HG03097 (cell line): ENCODE results near the gene SYNDIG1.

Experiments
- ATAC-seq: cut with Tn5 transposase; IDR thresholded peaks from one replicate; pipeline ENCODE4 v1.9.1; 2021; ENCODE audit not compliant: unreplicated experiment, low FRiP score

The SYNDIG1 gene

DNA sequence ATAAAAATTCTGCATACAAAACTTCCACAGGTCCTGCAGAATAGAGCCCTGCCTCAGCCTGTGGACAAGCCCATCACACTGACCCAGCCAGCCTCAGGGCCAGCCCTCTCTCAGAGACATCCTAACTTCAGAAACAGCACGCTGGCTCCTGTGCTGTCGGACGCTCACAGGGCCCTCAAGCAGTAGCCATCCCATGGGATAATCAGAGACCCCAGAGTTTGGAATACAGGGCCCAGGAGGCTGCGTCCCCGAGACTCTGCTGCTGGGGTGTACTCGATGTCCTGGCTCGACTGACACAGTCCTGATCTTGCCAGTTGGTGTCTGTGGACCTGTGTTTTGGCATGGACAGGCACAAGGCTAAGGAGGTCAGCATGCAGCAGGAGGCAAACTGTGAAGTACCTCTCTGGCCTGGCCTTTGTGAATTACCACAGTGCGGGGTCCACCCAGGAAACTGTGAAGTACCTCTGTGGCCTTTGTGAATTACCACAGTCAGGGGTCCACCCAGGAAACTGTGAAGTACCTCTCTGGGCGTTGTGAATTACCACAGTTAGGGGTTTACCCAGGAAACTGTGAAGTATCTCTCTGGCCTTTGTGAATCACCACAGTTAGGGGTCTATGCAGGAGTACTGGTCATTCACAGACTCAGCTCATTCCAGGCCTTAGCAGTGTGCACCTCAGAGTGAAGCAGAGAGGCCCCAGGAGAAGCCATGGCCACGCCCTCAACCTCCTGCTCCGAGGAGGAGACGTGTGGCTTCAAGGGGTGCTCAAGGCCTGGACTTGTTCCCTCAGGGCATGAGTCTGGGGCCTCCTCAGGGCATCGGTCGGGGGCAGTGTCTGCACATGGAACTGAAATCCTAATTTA, 212.4 kb downstream of the SYNDIG1 start:
- no peak for ATAC-seq

DNA sequence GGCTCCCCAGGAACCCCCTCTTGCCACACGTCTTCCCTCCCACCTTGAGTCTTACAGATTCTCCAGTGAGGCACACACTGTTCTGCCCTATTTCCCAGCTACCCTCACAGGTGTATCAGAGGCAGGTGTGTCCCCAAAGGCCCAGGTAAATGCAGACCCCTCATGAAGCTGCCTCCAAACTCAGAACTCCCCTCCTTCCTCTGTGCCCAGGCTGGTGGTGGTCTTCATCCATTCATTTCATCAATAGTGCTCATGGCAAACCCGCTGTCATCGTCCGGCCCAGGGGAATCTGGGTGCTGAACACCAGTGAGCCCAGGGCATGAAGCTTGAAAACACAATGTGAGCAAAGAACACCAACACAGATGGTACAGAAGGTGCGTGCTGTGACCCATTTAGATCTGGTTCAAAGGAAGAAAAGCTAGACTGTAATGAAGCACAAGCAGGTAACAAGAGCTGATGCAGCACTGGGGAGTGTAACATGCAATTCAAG, 213.1 kb downstream of the SYNDIG1 start:
- no peak for ATAC-seq

DNA sequence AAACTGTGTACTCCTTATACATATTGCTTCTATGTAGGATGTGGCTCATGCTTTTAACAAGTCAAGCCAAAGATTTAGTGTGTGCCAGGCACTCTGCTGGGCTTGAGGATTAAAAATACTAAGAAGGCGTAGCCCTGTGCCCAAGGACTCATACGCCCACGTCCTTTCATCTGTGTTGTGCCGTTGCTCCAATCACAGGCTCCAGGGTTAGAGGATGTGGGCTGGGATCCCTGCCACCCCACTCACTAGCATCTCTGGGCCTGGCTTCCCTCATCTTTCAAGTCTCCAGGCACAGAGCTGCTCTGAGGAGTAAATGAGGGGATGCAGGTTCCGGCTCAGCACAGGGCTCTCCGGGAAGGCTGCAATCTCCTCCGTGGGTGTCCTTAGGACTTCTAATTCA, 214.2 kb downstream of the SYNDIG1 start:
- no peak for ATAC-seq

DNA sequence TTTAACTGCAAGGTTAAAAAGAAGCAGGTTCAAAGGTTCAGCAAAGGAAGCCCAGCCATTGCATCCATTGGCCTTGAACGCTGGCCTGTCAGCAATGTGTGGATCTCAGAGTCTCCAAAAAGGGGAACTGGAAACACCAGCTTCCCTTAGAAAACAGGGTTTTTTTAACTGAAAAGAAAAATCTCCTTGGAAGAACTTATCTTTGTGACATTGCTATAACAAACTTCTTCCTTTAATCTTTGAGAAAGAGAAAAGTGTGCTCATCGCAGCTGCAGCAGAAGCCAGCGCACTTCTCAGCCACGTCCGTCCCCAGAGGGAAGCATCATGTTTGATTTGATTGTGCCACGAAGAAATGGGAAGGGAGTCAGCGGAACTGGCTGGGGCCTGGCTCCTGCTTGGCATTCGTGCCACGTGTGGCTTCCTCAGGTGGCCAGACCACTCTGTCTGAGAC, 215.0 kb downstream of the SYNDIG1 start:
- no peak for ATAC-seq

DNA sequence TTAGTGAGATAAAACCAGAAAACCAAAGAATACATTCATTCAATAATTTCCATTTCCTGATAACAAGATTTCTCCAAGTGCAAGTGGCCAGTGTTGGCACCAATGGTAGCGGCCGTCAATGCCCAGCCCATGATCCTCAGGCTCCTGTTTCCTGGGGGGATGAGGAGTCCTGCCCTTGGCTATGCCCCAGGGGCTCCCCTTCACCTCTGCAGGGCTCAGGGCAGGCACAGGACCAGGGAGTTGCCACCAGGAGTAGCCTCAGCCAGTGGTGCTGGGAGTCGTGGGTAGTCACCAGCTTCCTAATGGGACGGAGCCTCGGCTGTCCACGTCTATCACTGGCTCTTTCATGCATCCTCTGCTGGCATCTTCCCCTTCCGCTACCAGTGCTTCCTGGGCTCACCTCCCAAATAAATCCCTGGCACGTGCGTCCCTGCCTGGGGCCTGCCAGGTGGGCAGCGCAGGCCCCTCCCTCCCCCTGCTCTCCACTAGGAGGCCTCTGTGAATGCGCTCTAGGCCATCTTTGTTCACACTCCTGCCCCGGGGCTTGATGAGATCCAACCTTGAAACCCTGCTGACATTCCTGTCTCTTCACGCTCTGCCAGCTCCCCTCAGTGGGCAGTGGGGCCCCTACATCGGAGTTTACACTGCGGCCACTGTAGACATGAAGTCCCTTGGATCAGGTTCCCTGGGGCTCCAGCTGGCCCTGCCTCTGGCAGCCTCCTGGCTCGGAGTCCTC, 215.7 kb downstream of the SYNDIG1 start:
- ATAC-seq, result no peak

DNA sequence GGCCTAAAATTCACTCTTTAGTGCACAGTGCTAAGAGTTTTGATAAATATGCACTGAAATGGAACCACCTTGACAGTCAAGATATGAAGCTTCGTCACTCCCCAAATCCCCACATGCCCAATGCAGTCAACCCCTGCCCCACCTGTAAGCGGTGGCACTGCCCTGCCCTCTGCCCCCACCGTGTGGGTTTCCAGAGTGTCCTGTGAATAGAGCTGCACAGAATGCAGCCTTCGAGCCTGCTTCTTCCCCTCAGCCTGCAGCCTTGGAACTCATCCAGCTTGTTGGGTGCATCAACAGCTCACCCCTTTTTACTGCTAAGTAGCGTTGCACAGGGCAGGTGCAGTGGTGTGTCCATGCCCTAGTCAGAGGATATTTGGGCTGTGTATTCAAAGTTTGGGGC, 216.3 kb downstream of the SYNDIG1 start:
- no peak for ATAC-seq

DNA sequence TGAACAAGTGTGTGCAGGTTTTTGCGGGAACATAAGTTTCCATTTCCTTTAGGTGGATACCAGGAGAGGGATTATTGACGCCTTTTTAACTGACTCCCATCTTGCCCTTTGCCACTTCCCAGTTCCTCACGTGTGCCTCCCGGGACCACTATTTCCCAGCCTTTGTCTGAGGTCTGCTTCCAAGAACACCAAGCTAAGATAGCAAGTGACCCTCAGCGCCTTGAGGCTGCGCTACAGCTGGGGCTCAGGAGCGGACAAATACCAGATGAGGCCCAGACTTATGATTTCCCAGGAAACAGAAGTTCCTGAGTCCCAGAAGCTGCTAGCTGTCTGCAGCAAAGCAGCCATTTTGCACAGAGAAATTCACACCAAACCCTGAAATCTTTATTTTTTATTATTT, 216.7 kb downstream of the SYNDIG1 start:
- no peak for ATAC-seq

DNA sequence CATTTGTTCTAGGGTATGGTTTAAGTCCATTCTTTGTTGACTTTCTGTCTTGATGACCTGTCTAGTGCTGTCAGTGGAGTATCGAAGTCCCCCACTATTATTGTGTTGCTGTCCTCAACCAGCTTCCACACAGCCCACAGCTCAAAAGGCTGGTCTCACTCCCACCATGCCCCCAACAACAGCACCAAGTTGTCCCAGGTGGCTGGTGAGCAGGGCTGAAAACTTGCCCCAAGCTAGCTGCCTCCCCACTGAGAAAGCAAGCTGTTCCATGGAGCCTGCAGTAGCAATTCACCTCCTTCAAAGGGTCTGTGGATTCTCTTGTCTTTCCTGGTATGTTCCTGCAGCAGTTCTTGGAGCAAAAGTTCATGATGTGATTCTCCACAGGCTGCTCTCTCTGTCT, 221.0 kb downstream of the SYNDIG1 start:
- ATAC-seq, result no peak

DNA sequence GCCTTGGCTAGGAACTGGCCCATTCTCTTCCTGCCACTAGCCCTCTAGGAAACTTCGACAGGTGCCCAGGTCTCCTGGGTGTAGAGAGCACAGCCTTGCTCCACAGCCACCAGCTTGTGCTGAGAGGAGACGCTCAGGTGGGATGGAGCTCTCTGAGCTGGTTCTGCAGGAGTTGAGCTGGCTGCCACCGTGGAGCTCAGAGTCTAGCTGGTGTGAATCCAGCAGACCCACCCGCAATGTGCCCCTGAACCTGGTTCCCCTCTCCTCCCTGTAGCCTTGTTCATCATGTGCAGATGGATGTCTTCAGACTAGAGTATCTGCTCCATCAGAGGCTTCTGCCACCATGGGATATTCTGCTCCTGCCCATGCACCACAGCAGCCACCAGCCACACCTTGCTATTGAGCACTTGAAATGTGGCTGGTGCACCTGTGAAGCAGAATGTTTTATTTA, 222.5 kb downstream of the SYNDIG1 start:
- no peak for ATAC-seq

DNA sequence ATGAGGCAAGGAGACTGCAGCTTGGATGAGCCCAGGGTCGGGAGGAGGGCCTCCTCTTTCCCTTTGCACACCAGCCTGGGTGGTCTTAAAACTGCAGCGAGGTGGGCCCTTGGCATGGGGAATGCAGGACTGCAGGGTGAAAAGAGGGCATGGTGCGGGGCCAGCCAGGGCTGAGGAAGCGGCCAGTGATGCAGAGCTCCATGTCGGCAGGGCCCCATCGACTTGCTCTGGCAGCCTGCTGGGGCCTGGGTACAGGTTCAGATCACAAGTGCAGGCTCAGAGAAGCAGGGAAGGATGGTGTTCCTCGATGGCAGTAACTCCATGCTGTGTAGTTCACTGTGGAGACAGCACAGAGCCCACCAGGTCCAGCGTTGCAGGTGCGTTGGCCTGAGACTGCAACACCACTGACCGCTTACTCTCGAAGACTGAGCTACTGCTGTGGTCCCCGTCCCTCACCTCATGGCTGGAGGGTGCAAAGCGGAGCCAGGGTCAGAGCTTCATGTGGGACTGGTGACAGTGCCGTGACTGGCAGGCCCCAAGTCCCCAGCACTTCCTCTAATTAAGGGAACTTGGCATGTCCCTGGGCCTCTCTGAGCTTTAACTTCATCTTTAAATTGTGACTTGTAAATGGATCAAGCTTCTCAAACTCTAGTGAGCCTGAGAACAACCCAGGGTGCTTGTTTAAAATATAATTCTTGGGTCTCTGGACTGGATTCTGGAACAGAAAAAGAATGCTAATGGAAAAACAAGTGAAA, 223.2 kb downstream of the SYNDIG1 start:
- ATAC-seq, result no peak

DNA sequence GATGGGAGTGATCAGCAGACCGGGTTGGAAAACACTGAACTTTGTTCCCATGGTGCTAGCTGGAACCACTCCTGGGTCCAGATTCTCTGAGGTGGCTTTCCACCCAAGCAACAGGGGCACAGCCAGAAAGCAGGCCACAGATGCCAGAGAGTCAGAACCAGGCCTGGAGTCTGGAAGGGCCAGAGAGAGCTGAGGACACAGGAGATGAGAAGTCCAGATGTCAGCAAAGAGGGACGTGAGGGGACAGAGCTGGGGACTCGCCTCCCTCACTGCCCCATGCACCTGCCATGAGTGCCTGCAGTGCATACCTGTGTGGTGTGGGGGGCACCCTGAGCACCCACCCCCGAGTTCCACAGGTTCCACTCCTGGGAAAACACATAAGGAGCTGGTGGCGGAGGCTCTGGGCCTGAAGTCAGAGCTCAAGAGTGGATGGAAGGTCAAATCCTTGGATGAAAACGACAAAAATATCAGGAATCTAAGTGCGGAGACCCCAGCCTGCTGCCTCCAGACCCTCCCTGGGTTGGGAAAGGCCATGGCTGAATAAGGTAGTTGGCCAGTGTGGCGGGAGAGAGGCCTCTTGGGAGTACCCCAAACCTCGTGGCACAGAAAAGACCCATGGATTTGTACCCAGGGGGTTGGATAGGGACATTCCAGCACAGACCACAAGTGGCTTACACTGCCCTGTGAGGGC, 224.2 kb downstream of the SYNDIG1 start:
- ATAC-seq, result no peak

DNA sequence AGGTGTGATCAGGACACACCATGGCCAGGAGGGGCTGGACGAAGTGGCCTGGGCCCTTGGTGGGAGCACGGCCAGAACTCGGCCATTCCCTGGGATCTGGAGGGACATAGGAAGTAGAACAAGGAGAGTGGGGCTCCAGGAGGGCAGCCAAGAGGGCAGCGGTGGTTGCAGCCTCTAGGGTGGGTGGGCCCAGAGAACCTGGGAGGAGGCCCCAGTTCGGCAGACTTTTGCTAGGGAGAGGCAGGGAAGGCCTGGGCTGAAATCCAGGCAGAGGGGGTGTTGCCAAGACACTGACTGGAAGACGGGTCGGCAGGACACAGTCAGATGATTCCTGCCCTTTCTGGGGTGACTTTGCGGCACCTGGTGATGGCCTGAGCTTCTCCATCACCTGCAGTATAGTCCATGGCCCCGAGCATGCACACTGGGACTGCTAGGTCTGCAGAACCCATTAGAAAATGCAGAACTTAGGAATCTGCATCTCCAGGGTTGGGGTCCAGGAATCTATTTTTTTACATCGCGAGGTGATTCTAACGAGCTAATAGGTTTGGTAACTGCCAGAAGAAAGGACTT, 224.8 kb downstream of the SYNDIG1 start:
- ATAC-seq, result no peak

DNA sequence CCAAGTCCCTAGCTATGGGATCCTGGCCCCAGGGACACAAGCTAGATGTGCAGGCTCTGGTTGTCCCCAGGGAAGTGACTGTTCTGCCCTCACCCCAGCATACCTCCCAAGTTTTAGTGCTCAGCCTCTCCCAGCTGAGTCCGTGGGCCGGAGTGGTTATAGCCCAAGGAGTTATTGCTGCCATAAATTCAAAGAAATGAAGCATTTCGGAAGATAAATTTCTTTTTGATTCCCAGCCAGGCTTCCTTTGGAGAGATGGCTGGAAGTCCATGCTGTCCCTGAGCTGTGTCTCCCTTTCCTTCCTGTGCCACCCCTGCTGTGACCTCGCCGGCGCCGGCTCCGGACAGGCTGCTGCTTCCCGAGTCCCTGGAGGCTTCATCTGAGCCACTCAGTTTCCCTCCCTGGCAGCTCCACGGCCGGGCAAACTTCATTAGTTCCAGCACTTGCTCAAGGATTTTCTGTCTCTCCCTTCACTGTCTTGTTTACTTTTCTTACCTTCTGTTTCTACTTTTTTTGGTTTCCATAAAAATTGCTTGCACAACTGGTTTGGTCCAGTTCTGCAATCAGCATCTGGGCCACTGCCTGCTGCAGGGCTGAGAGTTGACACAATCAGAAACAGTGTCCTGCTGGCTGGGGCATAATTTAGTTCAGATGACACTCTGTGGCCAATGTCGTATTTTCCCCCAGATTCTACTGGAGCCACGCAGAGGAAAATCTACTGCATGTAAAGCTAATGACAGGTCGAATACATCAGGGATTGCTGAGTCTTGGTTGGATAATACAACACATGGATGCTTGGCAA, 225.5 kb downstream of the SYNDIG1 start:
- ATAC-seq, result no peak

DNA sequence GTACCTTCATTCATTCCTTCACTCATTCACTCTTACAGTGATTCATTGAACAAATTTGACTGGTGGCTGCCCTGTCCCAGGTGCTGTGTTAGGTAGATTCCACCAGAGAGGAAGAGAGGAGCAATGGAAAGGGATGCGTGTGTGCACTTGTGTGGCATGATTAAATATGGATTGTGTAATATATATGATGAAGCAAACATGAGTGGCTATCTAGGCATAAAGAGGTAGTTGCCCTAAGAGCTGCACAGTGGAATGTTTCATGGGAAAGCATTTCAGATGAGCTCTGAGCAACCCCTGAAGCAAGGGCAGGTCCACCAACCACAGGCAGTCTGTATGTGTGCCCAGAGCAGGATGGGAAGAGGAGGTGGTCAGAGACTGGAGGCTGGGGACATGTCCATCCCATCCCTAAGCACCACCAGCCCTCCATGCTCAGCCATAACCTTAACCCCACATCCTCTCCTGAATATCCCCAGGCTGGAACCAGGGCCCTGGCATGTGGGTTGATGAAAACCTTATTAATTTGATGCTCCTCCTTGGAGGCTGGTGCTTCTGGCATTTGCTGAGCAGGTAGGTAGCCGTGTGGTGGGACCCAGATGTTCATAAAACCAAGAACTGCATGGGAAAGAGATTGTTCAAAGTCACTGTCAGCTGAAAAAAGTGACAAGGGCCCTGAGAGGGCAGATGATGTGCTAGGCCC, 226.2 kb downstream of the SYNDIG1 start:
- ATAC-seq, result no peak

DNA sequence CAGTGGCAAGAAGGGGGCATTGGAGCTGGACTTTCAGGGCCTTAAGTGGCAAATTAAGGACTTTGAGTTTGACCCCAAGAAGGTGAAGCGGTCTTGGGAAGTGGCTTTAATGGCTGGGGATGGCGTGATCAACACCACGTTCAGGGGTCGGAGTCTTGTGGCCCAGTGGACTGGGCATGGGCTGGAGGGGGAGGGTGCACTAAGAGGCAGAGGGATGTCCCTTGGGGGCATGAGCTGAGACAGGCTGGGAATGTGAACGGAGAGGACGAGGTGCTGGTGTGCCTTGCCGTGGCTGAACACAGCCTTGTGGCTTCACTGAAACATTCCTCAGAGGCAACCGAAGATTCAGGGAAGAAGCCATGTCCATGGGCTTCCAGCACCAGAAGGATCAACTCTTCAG, 227.0 kb downstream of the SYNDIG1 start:
- no peak for ATAC-seq

DNA sequence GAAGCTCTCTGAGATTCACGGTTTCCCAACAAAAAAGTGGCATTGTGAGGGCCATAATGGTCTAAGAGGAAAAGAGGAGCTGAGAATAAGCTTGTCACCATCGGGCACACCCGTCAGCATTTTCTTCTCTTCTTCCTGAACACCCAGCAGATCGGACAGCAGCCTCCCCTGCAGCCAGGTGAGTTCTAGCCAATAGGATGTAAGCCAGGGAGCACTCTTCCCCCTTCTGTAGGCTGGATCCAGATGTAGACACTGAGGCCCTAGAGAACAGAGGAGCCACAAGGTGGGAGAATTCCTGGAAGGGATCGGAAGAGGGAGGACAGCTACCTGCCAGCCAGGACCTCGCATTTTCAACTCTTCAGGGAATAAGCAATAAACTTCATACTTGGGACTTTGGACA, 228.0 kb downstream of the SYNDIG1 start:
- no peak for ATAC-seq

DNA sequence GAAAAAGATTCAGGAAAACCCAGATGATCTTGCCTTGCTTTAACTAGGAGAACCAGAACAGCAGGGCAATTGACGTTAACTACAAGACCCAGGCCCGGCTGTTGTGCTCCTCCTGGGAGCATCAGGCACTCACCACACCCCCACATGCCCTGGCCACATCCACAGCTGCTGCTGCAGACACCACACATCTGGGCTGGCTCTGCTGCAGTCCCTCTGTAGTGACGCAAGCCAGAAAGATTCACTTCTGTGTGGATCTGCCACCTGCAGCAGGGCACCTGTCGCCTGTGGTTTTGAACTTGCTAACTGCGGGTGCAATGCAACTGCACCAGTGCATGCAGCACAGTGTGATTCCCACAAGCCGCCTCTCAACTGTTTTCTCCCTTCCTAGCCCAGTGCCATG, 228.8 kb downstream of the SYNDIG1 start:
- no peak for ATAC-seq

DNA sequence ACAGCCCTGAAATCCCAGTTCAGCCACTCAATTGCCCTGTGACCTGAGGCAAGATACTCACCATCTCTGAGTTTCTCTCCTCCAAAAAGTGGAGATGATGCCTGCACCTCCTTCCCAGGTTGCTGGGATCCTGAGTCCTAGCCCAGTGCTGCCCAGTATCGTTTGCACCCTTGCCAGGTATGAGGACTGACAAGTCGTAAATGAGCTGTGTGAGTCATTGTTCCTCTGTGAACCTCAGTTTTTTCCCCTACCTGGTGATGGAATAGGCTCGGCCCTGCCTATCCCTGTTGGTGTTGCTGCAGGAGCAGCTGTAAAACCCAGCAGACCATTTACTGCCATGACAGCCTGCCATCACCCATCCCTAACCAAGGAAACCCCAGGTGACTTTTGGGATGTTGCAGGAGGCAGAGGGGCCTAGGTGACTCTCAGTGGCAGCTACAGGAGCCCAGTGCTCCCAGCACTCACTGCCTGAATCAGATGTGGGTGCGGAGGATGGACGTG, 229.3 kb downstream of the SYNDIG1 start:
- ATAC-seq, result no peak
